Ascending aorta (tissue), 2 donors: ENCODE measurements around the gene HS3ST4. TPM values are rescaled to one million over a fixed set of nuclear protein-coding genes. Genes with fewer than 3 reads are reported as not detected.

Source experiments
- DNase-seq, 2 donors: peaks; one replicate each; pipeline ENCODE4 v3.0.0-alpha.2; 2019; ENCODE audit warnings: low spot score in 2 of 2
- H3K27ac ChIP-seq, 2 donors: fragments of 200-600 bp; sonication (generic); one replicate each; pipeline ENCODE4 v1.5.1; 2016 to 2017; ENCODE audit warnings: mild to moderate bottlenecking in 1 of 2
- H3K27me3 ChIP-seq: fragments of 200-600 bp; sonication (generic); one replicate; pipeline ENCODE4 v1.5.1; 2017
- H3K36me3 ChIP-seq, 2 donors: fragments of 200-600 bp; sonication (generic); one replicate each; pipeline ENCODE4 v1.5.1; 2016
- H3K4me1 ChIP-seq, 2 donors: fragments of 200-600 bp; sonication (generic); one replicate each; pipeline ENCODE4 v1.5.1; 2016 to 2017; ENCODE audit warnings: mild to moderate bottlenecking in 1 of 2
- H3K4me3 ChIP-seq, 2 donors: fragments of 200-600 bp; sonication (generic); one replicate each; pipeline ENCODE4 v1.5.1; 2016 to 2017; ENCODE audit warnings: mild to moderate bottlenecking in 1 of 2
- H3K9me3 ChIP-seq, 2 donors: fragments of 200-600 bp; sonication (generic); one replicate each; pipeline ENCODE4 v1.5.1; 2016
- intact Hi-C: fragments of 100-400 bp; cut with DNase I; formaldehyde crosslinking; loops from one replicate; pipeline ENCODE4 v1.15.1; 2023
- total RNA-seq: library from RNA; depleted of rRNA; stranded (reverse); fragments of >200 nt; gene quantifications from one replicate; pipeline ENCODE4 v1.1.0, GENCODE V29; 2016
- TF ChIP-seq, protein P1 (sequence below), 3 experiments: fragments of 200-600 bp in 2 of 3; fragments of 450-650 bp in 1 of 3; sonication (generic) in 2 of 3; IDR thresholded peaks; one replicate each; pipeline ENCODE4 v1.5.1; 2016 to 2019; ENCODE audit warnings: antibody characterized with exemption in 3 of 3, mild to moderate bottlenecking in 1 of 3, moderate library complexity in 1 of 3

The HS3ST4 gene
- total RNA-seq, 1 donor from 2014 or later, result not detected

DNA sequence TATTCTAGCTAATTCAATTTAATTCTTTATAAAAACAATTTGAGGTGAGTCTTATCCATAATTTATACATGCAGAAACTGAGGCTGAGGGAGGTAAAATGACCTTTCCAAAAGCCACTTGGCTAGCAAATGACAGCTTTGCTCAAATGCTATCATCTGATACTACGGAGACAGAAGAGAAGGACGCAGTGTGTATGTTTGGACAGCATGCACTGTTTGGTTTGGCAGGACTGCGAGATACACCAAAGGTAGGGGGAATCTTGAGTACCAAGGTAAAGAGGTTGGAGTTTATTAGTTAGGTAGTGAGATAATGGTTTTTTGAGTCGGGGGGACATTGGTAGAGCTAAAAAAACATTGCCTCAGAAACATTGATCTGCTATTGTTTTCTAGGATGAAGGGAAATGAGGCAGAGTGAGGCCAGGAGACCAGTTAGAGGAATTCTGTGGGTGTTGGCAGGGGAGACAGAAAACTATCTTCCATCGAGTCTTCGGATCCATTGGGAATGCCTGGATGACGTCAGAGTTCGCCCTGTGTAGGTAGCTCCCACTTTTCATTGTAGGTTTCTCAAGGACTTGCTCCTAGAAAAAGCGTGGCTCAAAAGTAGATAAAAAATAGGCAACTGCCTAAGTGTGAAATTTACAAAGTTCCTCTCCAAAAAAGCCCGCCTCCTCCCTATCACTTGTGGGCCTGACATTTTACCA is 2.5 kb upstream of the HS3ST4 start:
- DNase-seq, result no peak
- Histone ChIP-seq H3K27me3 (peaks cover 13% of the 10 kb centered on the region), H3K4me1 (no peaks in the 10 kb centered on the region), H3K9me3 (no peaks in the 10 kb centered on the region), H3K27ac (no peak overlapping the region), H3K36me3 (no peaks in the 10 kb centered on the region), H3K4me3 (no peak overlapping the region)
- intact Hi-C loops, result no loop called here
- TF ChIP-seq, protein P1, sequence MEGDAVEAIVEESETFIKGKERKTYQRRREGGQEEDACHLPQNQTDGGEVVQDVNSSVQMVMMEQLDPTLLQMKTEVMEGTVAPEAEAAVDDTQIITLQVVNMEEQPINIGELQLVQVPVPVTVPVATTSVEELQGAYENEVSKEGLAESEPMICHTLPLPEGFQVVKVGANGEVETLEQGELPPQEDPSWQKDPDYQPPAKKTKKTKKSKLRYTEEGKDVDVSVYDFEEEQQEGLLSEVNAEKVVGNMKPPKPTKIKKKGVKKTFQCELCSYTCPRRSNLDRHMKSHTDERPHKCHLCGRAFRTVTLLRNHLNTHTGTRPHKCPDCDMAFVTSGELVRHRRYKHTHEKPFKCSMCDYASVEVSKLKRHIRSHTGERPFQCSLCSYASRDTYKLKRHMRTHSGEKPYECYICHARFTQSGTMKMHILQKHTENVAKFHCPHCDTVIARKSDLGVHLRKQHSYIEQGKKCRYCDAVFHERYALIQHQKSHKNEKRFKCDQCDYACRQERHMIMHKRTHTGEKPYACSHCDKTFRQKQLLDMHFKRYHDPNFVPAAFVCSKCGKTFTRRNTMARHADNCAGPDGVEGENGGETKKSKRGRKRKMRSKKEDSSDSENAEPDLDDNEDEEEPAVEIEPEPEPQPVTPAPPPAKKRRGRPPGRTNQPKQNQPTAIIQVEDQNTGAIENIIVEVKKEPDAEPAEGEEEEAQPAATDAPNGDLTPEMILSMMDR (IDR thresholded peaks at IDR 0.05), result no peak

DNA sequence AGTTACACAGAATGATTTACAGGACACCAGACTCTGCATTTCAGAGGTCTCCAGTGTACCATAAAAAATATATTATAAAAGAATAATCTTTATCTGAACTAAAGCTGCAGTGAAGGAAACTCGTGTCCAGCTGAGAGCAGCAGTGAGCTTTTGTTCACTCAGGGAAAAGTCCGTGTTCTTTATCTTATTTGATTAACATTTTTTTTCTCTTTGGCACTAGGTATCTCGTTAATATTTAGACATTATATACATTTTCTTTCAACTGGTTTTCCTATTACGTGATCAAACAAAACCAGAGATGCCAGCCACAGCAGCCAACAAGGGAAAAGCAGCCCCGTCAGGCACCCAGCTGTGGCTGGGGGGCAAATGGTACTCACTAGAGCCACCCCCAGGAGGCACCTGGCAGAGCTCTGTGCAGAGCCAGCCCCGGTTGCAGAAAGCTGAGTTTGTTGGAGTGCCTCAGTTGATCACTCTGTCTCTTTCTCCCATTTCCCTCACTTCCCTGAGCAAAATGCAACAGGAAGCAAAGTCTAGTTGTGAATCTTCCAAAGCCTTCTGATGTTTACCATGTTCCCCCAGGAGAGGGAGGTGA is 1.1 kb upstream of the HS3ST4 start:
- TF ChIP-seq, protein P1 (IDR thresholded peaks at IDR 0.05), result no peak
- peaks cover 13% of the 10 kb centered on the region for H3K27me3 ChIP-seq
- no peak overlapping the region for H3K4me3 ChIP-seq
- no peaks in the 10 kb centered on the region for H3K9me3 ChIP-seq
- no peaks in the 10 kb centered on the region for H3K36me3 ChIP-seq
- DNase-seq, result no peak
- no peaks in the 10 kb centered on the region for H3K4me1 ChIP-seq
- H3K27ac ChIP-seq, result no peak overlapping the region
- intact Hi-C loops, result no loop called here

DNA sequence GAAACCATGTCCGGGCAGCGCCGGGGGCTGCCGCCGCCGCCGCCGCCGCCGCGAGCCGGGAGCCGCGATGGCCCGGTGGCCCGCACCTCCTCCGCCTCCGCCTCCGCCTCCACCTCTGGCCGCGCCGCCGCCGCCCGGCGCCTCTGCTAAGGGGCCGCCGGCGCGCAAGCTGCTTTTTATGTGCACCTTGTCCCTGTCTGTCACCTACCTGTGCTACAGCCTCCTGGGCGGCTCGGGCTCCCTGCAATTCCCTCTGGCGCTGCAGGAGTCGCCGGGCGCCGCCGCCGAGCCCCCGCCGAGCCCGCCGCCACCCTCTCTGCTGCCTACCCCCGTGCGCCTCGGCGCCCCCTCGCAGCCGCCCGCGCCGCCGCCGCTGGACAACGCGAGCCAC is 587 bp downstream of the HS3ST4 start:
- Histone ChIP-seq H3K27me3 (peaks cover 13% of the 10 kb centered on the region), H3K4me1 (no peaks in the 10 kb centered on the region), H3K27ac (no peak overlapping the region), H3K36me3 (no peaks in the 10 kb centered on the region), H3K4me3 (peak overlapping the region in 1 of 2 donors; percentile 12), H3K9me3 (no peaks in the 10 kb centered on the region)
- no peak for DNase-seq
- intact Hi-C loops, result no loop called here
- TF ChIP-seq, protein P1 (IDR thresholded peaks at IDR 0.05), result no peak

DNA sequence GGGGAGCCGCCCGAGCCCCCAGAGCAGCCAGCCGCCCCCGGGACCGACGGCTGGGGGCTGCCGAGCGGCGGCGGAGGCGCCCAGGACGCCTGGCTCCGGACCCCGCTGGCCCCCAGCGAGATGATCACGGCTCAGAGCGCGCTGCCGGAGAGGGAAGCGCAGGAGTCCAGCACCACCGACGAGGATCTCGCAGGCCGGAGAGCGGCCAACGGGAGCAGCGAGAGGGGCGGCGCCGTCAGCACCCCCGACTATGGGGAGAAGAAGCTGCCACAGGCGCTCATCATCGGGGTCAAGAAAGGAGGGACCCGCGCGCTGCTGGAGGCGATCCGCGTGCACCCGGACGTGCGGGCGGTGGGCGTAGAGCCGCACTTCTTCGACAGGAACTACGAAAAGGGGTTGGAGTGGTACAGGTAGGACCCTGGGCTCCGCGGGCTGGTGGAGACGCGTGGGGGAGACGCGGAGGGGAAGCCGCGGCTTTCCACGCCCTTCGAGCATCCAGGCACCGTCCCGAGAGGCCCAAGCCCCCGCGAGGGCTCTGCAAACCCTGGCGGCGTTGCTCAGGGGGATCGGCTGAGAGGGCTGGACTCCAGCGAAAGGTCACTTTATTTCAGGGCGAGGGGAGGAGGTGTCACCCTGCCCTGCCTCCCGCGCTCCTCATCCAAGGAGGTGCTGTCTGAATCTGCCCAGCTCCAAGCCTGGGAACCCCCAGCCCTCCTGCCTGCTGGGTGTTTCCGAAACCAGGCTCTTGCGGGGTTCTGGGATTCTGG is 1.2 kb downstream of the HS3ST4 start:
- Histone ChIP-seq H3K27me3 (peaks cover 13% of the 10 kb centered on the region), H3K4me3 (peak overlapping the region in 1 of 2 donors; percentile 12), H3K9me3 (no peaks in the 10 kb centered on the region), H3K27ac (no peak overlapping the region), H3K4me1 (no peaks in the 10 kb centered on the region), H3K36me3 (no peaks in the 10 kb centered on the region)
- TF ChIP-seq, protein P1 (IDR thresholded peaks at IDR 0.05), result no peak
- intact Hi-C loops, result no loop called here
- no peak for DNase-seq

DNA sequence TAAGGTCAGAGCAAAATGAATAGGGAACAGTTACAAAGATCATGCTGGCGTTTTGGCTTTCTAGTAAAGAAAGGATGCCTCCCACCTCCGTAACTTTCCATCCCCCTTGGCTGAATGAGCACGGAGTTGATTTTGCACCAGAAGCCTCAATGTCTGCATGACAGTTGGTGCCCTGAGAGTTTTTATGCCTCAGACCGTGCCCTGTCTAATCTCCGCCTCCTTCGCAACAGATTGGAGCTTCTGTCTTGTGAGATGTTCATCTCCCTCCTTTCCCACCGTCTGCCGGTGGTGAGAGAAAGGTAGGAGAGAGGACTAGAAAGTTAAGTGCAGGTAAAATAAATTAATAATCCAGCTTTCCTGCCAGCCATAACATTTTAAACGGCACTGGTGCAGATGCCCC is 1.9 kb downstream of the HS3ST4 start:
- Histone ChIP-seq H3K4me1 (no peaks in the 10 kb centered on the region), H3K27me3 (peaks cover 13% of the 10 kb centered on the region), H3K27ac (no peak overlapping the region), H3K36me3 (no peaks in the 10 kb centered on the region), H3K4me3 (no peak overlapping the region), H3K9me3 (no peaks in the 10 kb centered on the region)
- TF ChIP-seq, protein P1 (IDR thresholded peaks at IDR 0.05), result no peak
- intact Hi-C loops, result no loop called here
- DNase-seq, result no peak
